ENCODE measurements around the gene LRP3.

The LRP3 gene

DNA sequence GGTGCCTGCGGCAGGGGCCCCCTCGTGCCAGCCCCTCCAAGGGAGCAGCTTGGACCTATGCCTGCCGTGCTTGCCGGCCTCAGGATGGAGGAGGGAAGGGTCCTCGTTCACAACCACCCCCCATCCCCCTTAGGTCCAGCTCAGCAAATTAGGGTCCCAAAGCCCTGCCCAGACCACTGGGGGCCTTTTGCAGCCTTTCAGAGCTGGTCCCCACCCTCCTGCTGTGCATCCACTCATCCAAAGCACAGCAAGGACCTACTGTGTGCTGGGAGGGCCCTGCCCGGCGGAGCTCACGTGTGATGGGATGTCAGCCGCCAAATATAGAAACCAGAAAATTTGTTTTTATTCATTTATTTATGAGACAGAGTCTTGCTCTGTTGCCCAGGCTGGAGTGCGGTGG lies 48.0 kb downstream of the LRP3 start:
- Histone ChIP-seq H3K14ac (ENCODE audit: low read length) (no peak overlapping the region), H3K9me3 (replicated peaks in 1 of 2; ENCODE audit: control insufficient read depth in 2 of 2, insufficient read depth in 1 of 2, low read depth in 1 of 2, low read length in 2 of 2) (peaks cover 6 to 14% of the 10 kb centered on the region in 2 donors), H3K27me3 (ENCODE audit: control insufficient read depth in 3 of 3, insufficient read depth in 3 of 3, low read depth in 1 of 3, low read length in 3 of 3) (peaks cover 0 to 15% (median 0%) of the 10 kb centered on the region in 3 experiments), H4K91ac (ENCODE audit: low read depth, low read length, poor library complexity) (no peak overlapping the region), H3K23ac (ENCODE audit: low read depth, low read length, poor library complexity) (peak overlapping the region; percentile 23), H2BK120ac (ENCODE audit: low read depth, low read length) (no peak overlapping the region), H2AFZ (ENCODE audit: low read length) (no peak overlapping the region), H4K8ac (ENCODE audit: low read depth, low read length) (no peak overlapping the region), H3K27ac (replicated peaks; ENCODE audit: low read length) (no peak overlapping the region), H3K18ac (ENCODE audit: low read length) (peak overlapping the region; percentile 65), H3K79me1 (ENCODE audit: low read depth, low read length) (no peaks in the 10 kb centered on the region), H3K4me3 (ENCODE audit: low read length in 2 of 2) (no peak overlapping the region), H3K4ac (ENCODE audit: low read length) (no peak overlapping the region), H2BK12ac (ENCODE audit: low read length) (peak overlapping the region; percentile 17), H3K36me3 (replicated peaks in 1 of 2; ENCODE audit: control insufficient read depth in 2 of 2, insufficient read depth in 2 of 2, low read length in 2 of 2) (no peaks in the 10 kb centered on the region), H2BK15ac (ENCODE audit: low read length) (peak overlapping the region; percentile 62), H3K9ac (ENCODE audit: low read depth, low read length, poor library complexity) (no peak overlapping the region), H2BK5ac (ENCODE audit: low read length) (no peak overlapping the region), H3K4me2 (ENCODE audit: insufficient read depth, low read length, poor library complexity, severe bottlenecking) (no peak overlapping the region), H3K4me1 (ENCODE audit: control insufficient read depth in 2 of 2, insufficient read depth in 1 of 2, low read depth in 1 of 2, low read length in 2 of 2) (no peaks in the 10 kb centered on the region), H2AK5ac (ENCODE audit: low read depth, low read length) (peak overlapping the region; percentile 97)
- WGBS, 2 donors (ENCODE audit: extremely low coverage in 2 of 2, insufficient read length in 2 of 2, insufficient replicate concordance in 1 of 2), result no CpG with 5 or more reads among the region's 10 CpGs
- no peak for DNase-seq (ENCODE audit: low spot score)

DNA sequence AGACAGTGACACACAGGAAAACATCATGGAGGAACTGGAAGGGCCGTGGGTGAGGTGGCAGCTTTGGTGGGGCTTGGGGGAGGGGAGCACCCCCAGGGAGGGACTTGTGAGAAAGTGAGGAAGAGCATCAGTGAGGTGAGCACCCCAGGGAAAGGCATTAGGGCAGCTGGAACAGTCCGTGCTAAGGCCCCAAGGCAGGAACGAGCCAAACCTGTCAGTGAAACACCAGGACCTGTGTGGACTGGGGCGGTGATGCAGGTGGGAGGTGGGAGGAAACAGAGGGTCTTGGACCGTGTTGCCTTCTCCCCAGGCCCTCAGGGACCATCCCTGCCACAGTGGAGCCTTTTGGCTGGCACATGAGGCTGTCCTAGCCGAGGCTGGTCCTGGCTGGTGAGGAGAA lies 48.8 kb downstream of the LRP3 start:
- Histone ChIP-seq H3K14ac (ENCODE audit: low read length) (no peak overlapping the region), H2BK5ac (ENCODE audit: low read length) (no peak overlapping the region), H2BK15ac (ENCODE audit: low read length) (peak overlapping the region; percentile 39), H3K18ac (ENCODE audit: low read length) (no peak overlapping the region), H3K4me1 (ENCODE audit: control insufficient read depth in 2 of 2, insufficient read depth in 1 of 2, low read depth in 1 of 2, low read length in 2 of 2) (no peaks in the 10 kb centered on the region), H3K4me3 (ENCODE audit: low read length in 2 of 2) (no peak overlapping the region), H3K36me3 (replicated peaks in 1 of 2; ENCODE audit: control insufficient read depth in 2 of 2, insufficient read depth in 2 of 2, low read length in 2 of 2) (no peaks in the 10 kb centered on the region), H3K23ac (ENCODE audit: low read depth, low read length, poor library complexity) (no peak overlapping the region), H3K4me2 (ENCODE audit: insufficient read depth, low read length, poor library complexity, severe bottlenecking) (no peak overlapping the region), H2BK120ac (ENCODE audit: low read depth, low read length) (no peak overlapping the region), H4K91ac (ENCODE audit: low read depth, low read length, poor library complexity) (no peak overlapping the region), H3K79me1 (ENCODE audit: low read depth, low read length) (no peaks in the 10 kb centered on the region), H3K4ac (ENCODE audit: low read length) (no peak overlapping the region), H2BK12ac (ENCODE audit: low read length) (no peak overlapping the region), H2AK5ac (ENCODE audit: low read depth, low read length) (peak overlapping the region; percentile 5), H3K27ac (replicated peaks; ENCODE audit: low read length) (no peak overlapping the region), H3K9me3 (replicated peaks in 1 of 2; ENCODE audit: control insufficient read depth in 2 of 2, insufficient read depth in 1 of 2, low read depth in 1 of 2, low read length in 2 of 2) (peaks cover 6 to 14% of the 10 kb centered on the region in 2 donors), H2AFZ (ENCODE audit: low read length) (no peak overlapping the region), H3K27me3 (ENCODE audit: control insufficient read depth in 3 of 3, insufficient read depth in 3 of 3, low read depth in 1 of 3, low read length in 3 of 3) (peaks cover 0 to 15% (median 0%) of the 10 kb centered on the region in 3 experiments), H3K9ac (ENCODE audit: low read depth, low read length, poor library complexity) (no peak overlapping the region), H4K8ac (ENCODE audit: low read depth, low read length) (no peak overlapping the region)
- no CpG with 5 or more reads among the region's 6 CpGs for WGBS, 2 donors (ENCODE audit: extremely low coverage in 2 of 2, insufficient read length in 2 of 2, insufficient replicate concordance in 1 of 2)
- DNase-seq (ENCODE audit: low spot score), result no peak

- H3K4me1 ChIP-seq (ENCODE audit: control insufficient read depth in 2 of 2, insufficient read depth in 1 of 2, low read depth in 1 of 2, low read length in 2 of 2), result peaks cover 0 to 4% of the 10 kb centered on the region in 2 donors
- H3K18ac ChIP-seq (ENCODE audit: low read length), result no peak overlapping the region
- H3K4me3 ChIP-seq (ENCODE audit: low read length in 2 of 2), result peak overlapping the region in 1 of 2 donors; percentile 31
- H3K4me2 ChIP-seq (ENCODE audit: insufficient read depth, low read length, poor library complexity, severe bottlenecking), result no peak overlapping the region
- no peak overlapping the region for H2BK5ac ChIP-seq (ENCODE audit: low read length)
- H3K4ac ChIP-seq (ENCODE audit: low read length), result no peak overlapping the region
- H2BK12ac ChIP-seq (ENCODE audit: low read length), result no peak overlapping the region
- H4K8ac ChIP-seq (ENCODE audit: low read depth, low read length), result no peak overlapping the region
- H4K91ac ChIP-seq (ENCODE audit: low read depth, low read length, poor library complexity), result peak overlapping the region; percentile 40
- H2AFZ ChIP-seq (ENCODE audit: low read length), result no peak overlapping the region
- no peak overlapping the region for H3K9ac ChIP-seq (ENCODE audit: low read depth, low read length, poor library complexity)
- H3K27me3 ChIP-seq (ENCODE audit: control insufficient read depth in 3 of 3, insufficient read depth in 3 of 3, low read depth in 1 of 3, low read length in 3 of 3), result peaks cover 0 to 3% (median 0%) of the 10 kb centered on the region in 3 experiments
- no peak overlapping the region for H3K27ac ChIP-seq (replicated peaks; ENCODE audit: low read length)
- H2BK15ac ChIP-seq (ENCODE audit: low read length), result no peak overlapping the region
- no CpG with 5 or more reads among the region's 7 CpGs for WGBS, 2 donors (ENCODE audit: extremely low coverage in 2 of 2, insufficient read length in 2 of 2, insufficient replicate concordance in 1 of 2)
- H3K14ac ChIP-seq (ENCODE audit: low read length), result no peak overlapping the region
- H3K23ac ChIP-seq (ENCODE audit: low read depth, low read length, poor library complexity), result no peak overlapping the region
- peaks cover 12 to 14% of the 10 kb centered on the region in 2 donors for H3K9me3 ChIP-seq (replicated peaks in 1 of 2; ENCODE audit: control insufficient read depth in 2 of 2, insufficient read depth in 1 of 2, low read depth in 1 of 2, low read length in 2 of 2)
- H3K79me1 ChIP-seq (ENCODE audit: low read depth, low read length), result peaks cover 2% of the 10 kb centered on the region
- DNase-seq (ENCODE audit: low spot score), result no peak
- H2AK5ac ChIP-seq (ENCODE audit: low read depth, low read length), result no peak overlapping the region
- H3K36me3 ChIP-seq (replicated peaks in 1 of 2; ENCODE audit: control insufficient read depth in 2 of 2, insufficient read depth in 2 of 2, low read length in 2 of 2), result no peaks in the 10 kb centered on the region
- no peak overlapping the region for H2BK120ac ChIP-seq (ENCODE audit: low read depth, low read length)
Observed at GRCh38 chr19:33245948-33246708, 52.0 kb downstream of the LRP3 start.

- H2BK5ac ChIP-seq (ENCODE audit: low read length), result no peak overlapping the region
- H2BK12ac ChIP-seq (ENCODE audit: low read length), result no peak overlapping the region
- no peak overlapping the region for H3K4ac ChIP-seq (ENCODE audit: low read length)
- H2BK15ac ChIP-seq (ENCODE audit: low read length), result no peak overlapping the region
- no peak overlapping the region for H3K4me2 ChIP-seq (ENCODE audit: insufficient read depth, low read length, poor library complexity, severe bottlenecking)
- H3K18ac ChIP-seq (ENCODE audit: low read length), result no peak overlapping the region
- no peak overlapping the region for H2BK120ac ChIP-seq (ENCODE audit: low read depth, low read length)
- no peak for DNase-seq (ENCODE audit: low spot score)
- H2AFZ ChIP-seq (ENCODE audit: low read length), result no peak overlapping the region
- whole genome bisulfite sequencing, 2 donors (ENCODE audit: extremely low coverage in 2 of 2, insufficient read length in 2 of 2, insufficient replicate concordance in 1 of 2), result no CpG with 5 or more reads among the region's 7 CpGs
- peaks cover 2% of the 10 kb centered on the region for H3K79me1 ChIP-seq (ENCODE audit: low read depth, low read length)
- peaks cover 0 to 4% of the 10 kb centered on the region in 2 donors for H3K4me1 ChIP-seq (ENCODE audit: control insufficient read depth in 2 of 2, insufficient read depth in 1 of 2, low read depth in 1 of 2, low read length in 2 of 2)
- no peak overlapping the region for H3K23ac ChIP-seq (ENCODE audit: low read depth, low read length, poor library complexity)
- H3K4me3 ChIP-seq (ENCODE audit: low read length in 2 of 2), result no peak overlapping the region
- H4K91ac ChIP-seq (ENCODE audit: low read depth, low read length, poor library complexity), result no peak overlapping the region
- no peak overlapping the region for H4K8ac ChIP-seq (ENCODE audit: low read depth, low read length)
- no peak overlapping the region for H3K9ac ChIP-seq (ENCODE audit: low read depth, low read length, poor library complexity)
- H3K27ac ChIP-seq (replicated peaks; ENCODE audit: low read length), result no peak overlapping the region
- H3K9me3 ChIP-seq (replicated peaks in 1 of 2; ENCODE audit: control insufficient read depth in 2 of 2, insufficient read depth in 1 of 2, low read depth in 1 of 2, low read length in 2 of 2), result peaks cover 12 to 14% of the 10 kb centered on the region in 2 donors
- H3K36me3 ChIP-seq (replicated peaks in 1 of 2; ENCODE audit: control insufficient read depth in 2 of 2, insufficient read depth in 2 of 2, low read length in 2 of 2), result no peaks in the 10 kb centered on the region
- no peak overlapping the region for H2AK5ac ChIP-seq (ENCODE audit: low read depth, low read length)
- no peak overlapping the region for H3K14ac ChIP-seq (ENCODE audit: low read length)
- H3K27me3 ChIP-seq (ENCODE audit: control insufficient read depth in 3 of 3, insufficient read depth in 3 of 3, low read depth in 1 of 3, low read length in 3 of 3), result peaks cover 0 to 3% (median 0%) of the 10 kb centered on the region in 3 experiments
Observed at GRCh38 chr19:33246709-33247440, 52.7 kb downstream of the LRP3 start.
